Loucy (cell line): ENCODE data around the gene DNAJC5G.

Experiments
- CTCF ChIP-seq: fragments of 200-600 bp; sonication (generic); conservative IDR thresholded peaks from 2 replicates; pipeline ENCODE4 v1.5.1; 2014; ENCODE audit warnings: mild to moderate bottlenecking, antibody characterized with exemption, low read length
- EZH2phosphoT487 ChIP-seq: fragments of 200-600 bp; IDR thresholded peaks from 2 replicates; pipeline ENCODE4 v1.6.1; 2018; ENCODE audit warnings: antibody characterized with exemption, mild to moderate bottlenecking, moderate library complexity, borderline replicate concordance

DNA sequence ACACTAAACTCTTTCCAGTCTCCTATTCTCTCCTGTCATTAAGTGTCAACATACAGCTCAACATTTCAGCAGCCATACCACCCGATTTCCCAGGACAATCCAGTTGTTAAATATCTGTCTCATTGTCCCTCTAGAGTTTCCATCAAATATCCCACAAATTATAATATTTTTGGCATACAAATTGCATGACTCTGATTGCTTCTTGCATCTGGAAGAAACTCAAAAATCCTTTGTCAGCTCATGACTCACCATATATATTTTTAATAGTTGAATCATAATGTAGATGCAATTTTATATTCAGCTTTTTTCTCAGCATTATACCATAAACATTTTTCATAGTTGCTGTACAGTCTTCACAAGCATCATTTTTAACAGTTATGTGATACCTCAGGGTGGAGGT, 19.6 kb upstream of the DNAJC5G start:
- TF ChIP-seq CTCF (no peak), EZH2phosphoT487 (no peak)
